ENCODE data around the gene ERCC5. TPM values are rescaled to one million over a fixed set of nuclear protein-coding genes. Genes with fewer than 3 reads are reported as not detected.

ERCC5 gene
- total and polyA plus RNA-seq, 9 of the 15 experiments (the other 6 are each of a cell fraction or from before 2014, with no cell fraction given), result 7.4 to 43.1 (median 33.9) TPM

DNA sequence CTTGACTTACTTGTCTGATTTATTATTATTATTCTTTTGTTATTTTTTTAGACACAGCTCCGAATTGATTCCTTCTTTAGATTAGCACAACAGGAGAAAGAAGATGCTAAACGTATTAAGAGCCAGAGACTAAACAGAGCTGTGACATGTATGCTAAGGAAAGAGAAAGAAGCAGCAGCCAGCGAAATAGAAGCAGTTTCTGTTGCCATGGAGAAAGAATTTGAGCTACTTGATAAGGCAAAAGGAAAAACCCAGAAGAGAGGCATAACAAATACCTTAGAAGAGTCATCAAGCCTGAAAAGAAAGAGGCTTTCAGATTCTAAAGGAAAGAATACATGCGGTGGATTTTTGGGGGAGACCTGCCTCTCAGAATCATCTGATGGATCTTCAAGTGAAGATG is 29.4 kb downstream of the ERCC5 start (continued):
- TF ChIP-seq, protein P1, sequence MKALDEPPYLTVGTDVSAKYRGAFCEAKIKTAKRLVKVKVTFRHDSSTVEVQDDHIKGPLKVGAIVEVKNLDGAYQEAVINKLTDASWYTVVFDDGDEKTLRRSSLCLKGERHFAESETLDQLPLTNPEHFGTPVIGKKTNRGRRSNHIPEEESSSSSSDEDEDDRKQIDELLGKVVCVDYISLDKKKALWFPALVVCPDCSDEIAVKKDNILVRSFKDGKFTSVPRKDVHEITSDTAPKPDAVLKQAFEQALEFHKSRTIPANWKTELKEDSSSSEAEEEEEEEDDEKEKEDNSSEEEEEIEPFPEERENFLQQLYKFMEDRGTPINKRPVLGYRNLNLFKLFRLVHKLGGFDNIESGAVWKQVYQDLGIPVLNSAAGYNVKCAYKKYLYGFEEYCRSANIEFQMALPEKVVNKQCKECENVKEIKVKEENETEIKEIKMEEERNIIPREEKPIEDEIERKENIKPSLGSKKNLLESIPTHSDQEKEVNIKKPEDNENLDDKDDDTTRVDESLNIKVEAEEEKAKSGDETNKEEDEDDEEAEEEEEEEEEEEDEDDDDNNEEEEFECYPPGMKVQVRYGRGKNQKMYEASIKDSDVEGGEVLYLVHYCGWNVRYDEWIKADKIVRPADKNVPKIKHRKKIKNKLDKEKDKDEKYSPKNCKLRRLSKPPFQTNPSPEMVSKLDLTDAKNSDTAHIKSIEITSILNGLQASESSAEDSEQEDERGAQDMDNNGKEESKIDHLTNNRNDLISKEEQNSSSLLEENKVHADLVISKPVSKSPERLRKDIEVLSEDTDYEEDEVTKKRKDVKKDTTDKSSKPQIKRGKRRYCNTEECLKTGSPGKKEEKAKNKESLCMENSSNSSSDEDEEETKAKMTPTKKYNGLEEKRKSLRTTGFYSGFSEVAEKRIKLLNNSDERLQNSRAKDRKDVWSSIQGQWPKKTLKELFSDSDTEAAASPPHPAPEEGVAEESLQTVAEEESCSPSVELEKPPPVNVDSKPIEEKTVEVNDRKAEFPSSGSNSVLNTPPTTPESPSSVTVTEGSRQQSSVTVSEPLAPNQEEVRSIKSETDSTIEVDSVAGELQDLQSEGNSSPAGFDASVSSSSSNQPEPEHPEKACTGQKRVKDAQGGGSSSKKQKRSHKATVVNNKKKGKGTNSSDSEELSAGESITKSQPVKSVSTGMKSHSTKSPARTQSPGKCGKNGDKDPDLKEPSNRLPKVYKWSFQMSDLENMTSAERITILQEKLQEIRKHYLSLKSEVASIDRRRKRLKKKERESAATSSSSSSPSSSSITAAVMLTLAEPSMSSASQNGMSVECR (CRISPR knock-in tag; IDR thresholded peaks at IDR 0.05), result no peak
- TF ChIP-seq ZSCAN29 (IDR thresholded peaks at IDR 0.05), result no peak
- TF ChIP-seq, protein P2, sequence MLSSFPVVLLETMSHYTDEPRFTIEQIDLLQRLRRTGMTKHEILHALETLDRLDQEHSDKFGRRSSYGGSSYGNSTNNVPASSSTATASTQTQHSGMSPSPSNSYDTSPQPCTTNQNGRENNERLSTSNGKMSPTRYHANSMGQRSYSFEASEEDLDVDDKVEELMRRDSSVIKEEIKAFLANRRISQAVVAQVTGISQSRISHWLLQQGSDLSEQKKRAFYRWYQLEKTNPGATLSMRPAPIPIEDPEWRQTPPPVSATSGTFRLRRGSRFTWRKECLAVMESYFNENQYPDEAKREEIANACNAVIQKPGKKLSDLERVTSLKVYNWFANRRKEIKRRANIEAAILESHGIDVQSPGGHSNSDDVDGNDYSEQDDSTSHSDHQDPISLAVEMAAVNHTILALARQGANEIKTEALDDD (IDR thresholded peaks at IDR 0.05), result no peak
- no peak for TF ChIP-seq NFXL1 (CRISPR knock-in tag; IDR thresholded peaks at IDR 0.05)

DNA sequence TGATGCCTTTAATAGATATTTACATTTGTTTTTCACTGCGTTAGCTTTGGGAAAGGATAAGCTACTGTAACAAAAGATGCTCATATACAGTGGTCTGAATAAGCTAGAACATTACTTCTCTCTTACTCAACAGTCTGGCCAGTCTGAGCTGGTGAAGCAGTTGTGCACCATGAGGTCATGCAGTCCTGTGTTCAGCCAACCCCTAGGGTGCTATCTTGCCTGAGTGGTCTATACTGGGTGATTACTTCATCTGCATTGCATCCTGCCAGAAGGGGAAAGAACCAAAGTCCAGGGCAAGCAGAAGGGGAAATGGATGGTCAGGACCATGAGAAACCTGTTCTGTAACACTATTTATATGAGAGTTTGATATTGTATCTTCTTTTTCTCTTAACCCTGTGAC is 31.5 kb downstream of the ERCC5 start:
- DNase-seq (ENCODE audit: extremely low read depth in 1 of 4, low spot score in 3 of 4) (no peak), FAIRE-seq (no peak), ATAC-seq (peak; percentile 42)
- Histone ChIP-seq H3K4me1 (replicated peaks in 1 of 2; ENCODE audit: control insufficient read depth in 2 of 2, insufficient read depth in 2 of 2, low read length in 2 of 2) (no peaks in the 10 kb centered on the region), H3K9ac (ENCODE audit: insufficient read depth in 1 of 2, low read depth in 2 of 2, low read length in 2 of 2) (no peak overlapping the region), H2AFZ (ENCODE audit: low read depth, low read length) (no peak overlapping the region), H3K27me3 (ENCODE audit: control insufficient read depth in 2 of 2, insufficient read depth in 2 of 2, low read length in 2 of 2) (no peaks in the 10 kb centered on the region), H3K4me3 (no peak overlapping the region), H3K9me1 (ENCODE audit: control insufficient read depth, insufficient read depth, low read length) (no peaks in the 10 kb centered on the region), H3K79me2 (ENCODE audit: control insufficient read depth, insufficient read depth, low read length) (no peaks in the 10 kb centered on the region), H3K4me2 (ENCODE audit: insufficient read depth, low read length) (no peak overlapping the region), H4K20me1 (replicated peaks; ENCODE audit: control insufficient read depth, insufficient read depth, low read length) (no peaks in the 10 kb centered on the region), H3K27ac (ENCODE audit: extremely low read depth, low read depth, low read length) (no peak overlapping the region), H3K9me3 (replicated peaks; ENCODE audit: control insufficient read depth, insufficient read depth, low read depth, low read length) (no peaks in the 10 kb centered on the region), H3K36me3 (ENCODE audit: control insufficient read depth, insufficient read depth, low read length) (peaks cover 28% of the 10 kb centered on the region; the same call in 1 of the 3 replicates)
- ChIA-PET CTCF (ENCODE audit: low intra/inter-chr PET ratio) (no interaction called here), POLR2A (no interaction called here)
- no TSS peak for BruUV-seq (replicated peaks)
- intact Hi-C loops (cut with micrococcal nuclease) (no loop called here), in situ Hi-C loops (cut with MboI) (no loop called here)
- WGBS (ENCODE audit: insufficient coverage, low coverage, missing lambda C conversion rate), result 83% methylated on average over 1 of the region's 1 CpG
- TF ChIP-seq SMARCB1 (IDR thresholded peaks at IDR 0.05; ENCODE audit: insufficient read length, low read depth) (no peak), ZNF586 (CRISPR knock-in tag; conservative IDR thresholded peaks at IDR 0.05) (no peak), ZKSCAN1 (IDR thresholded peaks at IDR 0.05; ENCODE audit: low read depth, low read length) (no peak), KAT2B (IDR thresholded peaks at IDR 0.05; ENCODE audit: low read depth, low read length) (no peak), HDAC2 (IDR thresholded peaks at IDR 0.05) (no peak), TAF7 (tag; IDR thresholded peaks at IDR 0.05) (no peak)
- TF ChIP-seq, protein P3, sequence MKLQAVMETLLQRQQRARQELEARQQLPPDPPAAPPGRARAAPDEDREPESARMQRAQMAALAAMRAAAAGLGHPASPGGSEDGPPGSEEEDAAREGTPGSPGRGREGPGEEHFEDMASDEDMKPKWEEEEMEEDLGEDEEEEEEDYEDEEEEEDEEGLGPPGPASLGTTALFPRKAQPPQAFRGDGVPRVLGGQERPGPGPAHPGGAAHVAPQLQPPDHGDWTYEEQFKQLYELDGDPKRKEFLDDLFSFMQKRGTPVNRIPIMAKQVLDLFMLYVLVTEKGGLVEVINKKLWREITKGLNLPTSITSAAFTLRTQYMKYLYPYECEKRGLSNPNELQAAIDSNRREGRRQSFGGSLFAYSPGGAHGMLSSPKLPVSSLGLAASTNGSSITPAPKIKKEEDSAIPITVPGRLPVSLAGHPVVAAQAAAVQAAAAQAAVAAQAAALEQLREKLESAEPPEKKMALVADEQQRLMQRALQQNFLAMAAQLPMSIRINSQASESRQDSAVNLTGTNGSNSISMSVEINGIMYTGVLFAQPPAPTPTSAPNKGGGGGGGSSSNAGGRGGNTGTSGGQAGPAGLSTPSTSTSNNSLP (IDR thresholded peaks at IDR 0.05; ENCODE audit: borderline replicate concordance, low read depth, low read length), result no peak
- TF ChIP-seq, protein P4, sequence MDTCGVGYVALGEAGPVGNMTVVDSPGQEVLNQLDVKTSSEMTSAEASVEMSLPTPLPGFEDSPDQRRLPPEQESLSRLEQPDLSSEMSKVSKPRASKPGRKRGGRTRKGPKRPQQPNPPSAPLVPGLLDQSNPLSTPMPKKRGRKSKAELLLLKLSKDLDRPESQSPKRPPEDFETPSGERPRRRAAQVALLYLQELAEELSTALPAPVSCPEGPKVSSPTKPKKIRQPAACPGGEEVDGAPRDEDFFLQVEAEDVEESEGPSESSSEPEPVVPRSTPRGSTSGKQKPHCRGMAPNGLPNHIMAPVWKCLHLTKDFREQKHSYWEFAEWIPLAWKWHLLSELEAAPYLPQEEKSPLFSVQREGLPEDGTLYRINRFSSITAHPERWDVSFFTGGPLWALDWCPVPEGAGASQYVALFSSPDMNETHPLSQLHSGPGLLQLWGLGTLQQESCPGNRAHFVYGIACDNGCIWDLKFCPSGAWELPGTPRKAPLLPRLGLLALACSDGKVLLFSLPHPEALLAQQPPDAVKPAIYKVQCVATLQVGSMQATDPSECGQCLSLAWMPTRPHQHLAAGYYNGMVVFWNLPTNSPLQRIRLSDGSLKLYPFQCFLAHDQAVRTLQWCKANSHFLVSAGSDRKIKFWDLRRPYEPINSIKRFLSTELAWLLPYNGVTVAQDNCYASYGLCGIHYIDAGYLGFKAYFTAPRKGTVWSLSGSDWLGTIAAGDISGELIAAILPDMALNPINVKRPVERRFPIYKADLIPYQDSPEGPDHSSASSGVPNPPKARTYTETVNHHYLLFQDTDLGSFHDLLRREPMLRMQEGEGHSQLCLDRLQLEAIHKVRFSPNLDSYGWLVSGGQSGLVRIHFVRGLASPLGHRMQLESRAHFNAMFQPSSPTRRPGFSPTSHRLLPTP (IDR thresholded peaks at IDR 0.05; ENCODE audit: borderline replicate concordance, extremely low read depth, insufficient read length), result no peak

Measured in K562 (cell line).